GM21526 (cell line): ENCODE data around the gene CDC37.

Experiments used
- ATAC-seq: cut with Tn5 transposase; IDR thresholded peaks from one replicate; pipeline ENCODE4 v1.9.1; 2021; ENCODE audit warnings: moderate library complexity; ENCODE audit not compliant: unreplicated experiment, low FRiP score

Gene CDC37

DNA sequence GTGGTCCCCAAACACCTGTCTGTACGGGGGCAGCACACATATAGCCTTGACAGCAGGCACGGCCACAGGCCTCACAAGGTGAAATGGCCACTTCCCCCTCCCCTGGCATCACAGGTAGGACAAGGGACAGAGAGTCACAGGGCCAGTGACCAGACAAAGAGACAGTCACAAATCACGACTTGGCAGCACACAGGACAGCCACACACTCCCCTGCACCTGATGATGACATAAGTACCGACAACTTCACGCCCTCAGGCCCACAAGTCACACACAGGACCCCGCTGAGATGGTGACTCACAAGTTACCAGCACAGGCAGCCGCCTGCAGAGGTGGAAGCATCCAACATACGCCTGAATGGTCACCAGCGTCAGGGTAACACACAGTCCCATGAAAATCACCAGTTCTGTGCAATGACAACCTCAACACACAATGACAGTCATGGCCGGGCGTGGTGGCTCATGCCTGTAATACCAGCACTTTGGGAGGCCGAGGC lies 39.5 kb downstream of the CDC37 start:
- ATAC-seq: no peak

DNA sequence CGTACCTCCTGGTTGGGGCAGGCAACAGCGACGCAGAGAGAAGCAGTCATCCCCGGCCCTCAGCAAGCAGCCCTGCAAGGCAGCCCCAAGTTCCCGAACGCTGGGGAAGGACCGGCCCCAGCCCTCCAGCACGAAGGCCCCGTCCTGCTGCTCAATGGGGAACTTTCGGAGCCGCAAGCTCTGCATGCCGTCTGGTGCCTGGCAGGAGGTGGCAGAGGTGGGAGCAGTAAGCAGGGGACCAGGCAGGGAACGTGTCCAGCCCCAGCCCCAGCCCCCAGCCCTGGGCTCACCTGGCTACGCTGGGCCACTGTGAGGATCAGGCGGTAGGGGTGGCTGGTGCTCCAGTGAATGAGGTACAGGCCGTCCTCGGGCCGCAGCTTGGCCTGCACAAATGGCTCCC lies 41.1 kb downstream of the CDC37 start:
- no peak for ATAC-seq

- ATAC-seq: no peak
Measured at GRCh38 chr19:10361569-10362011, 41.8 kb downstream of the CDC37 start.

- ATAC-seq: no peak
Measured at GRCh38 chr19:10356431-10356830, 46.9 kb downstream of the CDC37 start.

DNA sequence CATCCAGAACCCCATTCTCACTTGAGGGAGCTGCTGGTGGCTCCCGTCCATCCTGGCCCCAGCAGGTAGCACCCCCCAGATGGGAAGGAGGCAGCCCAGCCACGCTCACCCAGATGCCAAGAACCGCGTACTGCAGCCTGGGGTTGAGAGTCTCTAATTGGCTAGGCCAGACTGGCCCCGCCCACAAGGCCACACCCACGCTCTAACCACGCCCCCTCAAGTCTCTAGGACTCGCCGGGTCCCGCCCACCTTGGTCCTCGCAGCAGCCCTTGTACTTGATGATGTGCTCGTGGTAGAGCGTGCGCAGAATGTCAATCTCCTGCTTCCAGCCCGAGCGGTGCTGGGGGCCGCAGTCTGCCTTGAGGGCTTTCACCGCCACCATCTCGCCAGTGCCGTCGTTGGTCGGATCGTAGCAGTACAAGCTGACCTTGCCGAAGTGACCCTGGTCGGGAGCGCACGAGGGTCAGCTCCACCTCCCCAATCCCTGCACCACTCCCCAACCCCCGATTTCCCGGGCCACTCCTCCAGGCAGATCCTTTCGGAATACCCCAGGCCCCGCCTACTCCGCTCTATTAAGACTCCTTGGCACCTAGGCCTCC lies 49.5 kb downstream of the CDC37 start:
- ATAC-seq: no peak

- no peak for ATAC-seq
Measured at GRCh38 chr19:10352764-10353671, 50.3 kb downstream of the CDC37 start.

- ATAC-seq: no peak
Measured at GRCh38 chr19:10346509-10346908, 56.8 kb downstream of the CDC37 start.

GRCh38 chr19:10344780-10345179 lies 58.6 kb downstream of the CDC37 start:
- no peak for ATAC-seq

GRCh38 chr19:10343495-10343894 lies 59.8 kb downstream of the CDC37 start:
- ATAC-seq: no peak
